Naive thymus-derived CD4-positive, alpha-beta T cell (primary cell): ENCODE data around the gene EXOC3. TPM values are rescaled to one million over a fixed set of nuclear protein-coding genes. Genes with fewer than 3 reads are reported as not detected.

Experiments
- ATAC-seq: fragments of 150-1000 bp; cut with Tn5 transposase; 2 replicates; pipeline ENCODE4 v1.10.0; 2021; ENCODE audit warnings: mild to moderate bottlenecking, moderate library complexity
- CTCF ChIA-PET: fragments of 350-600 bp; sonication (Branson Sonifier 250); formaldehyde crosslinking; loops from one replicate; lab custom pipeline; 2021; ENCODE audit warnings: antibody characterized with exemption; lab: Charles Lee
- POLR2A ChIA-PET: fragments of 350-600 bp; sonication (Branson Sonifier 250); formaldehyde crosslinking; loops from one replicate; lab custom pipeline; 2021; ENCODE audit warnings: antibody characterized with exemption, inconsistent platforms; lab: Charles Lee
- DNase-seq, 9 donors: peaks; one replicate each; pipeline versions ENCODE4 v3.0.0 to v3.0.0-alpha.2; 2020 to 2022; ENCODE audit warnings: mixed read lengths in 1 of 9
- H3K27ac ChIP-seq: one replicate; pipeline ENCODE4 v1.7.0; 2013; ENCODE audit warnings: mild to moderate bottlenecking, low read depth, low read length, moderate library complexity
- H3K27me3 ChIP-seq, 2 donors: one replicate each; pipeline ENCODE4 v1.7.0; 2013; ENCODE audit warnings: low read length in 2 of 2, mild to moderate bottlenecking in 2 of 2, moderate library complexity in 2 of 2; ENCODE audit not compliant: control insufficient read depth in 2 of 2, insufficient read depth in 2 of 2
- H3K36me3 ChIP-seq, 3 experiments: 1 replicate in 2 of 3; 2 replicates in 1 of 3; pipeline ENCODE4 v1.7.0; 2013; ENCODE audit warnings: low read length in 3 of 3, mild to moderate bottlenecking in 3 of 3, moderate library complexity in 1 of 3; ENCODE audit not compliant: insufficient read depth in 3 of 3, control insufficient read depth in 2 of 3
- H3K4me1 ChIP-seq, 2 donors: one replicate each; pipeline ENCODE4 v1.7.0; 2013; ENCODE audit warnings: low read length in 2 of 2, mild to moderate bottlenecking in 2 of 2, moderate library complexity in 1 of 2; ENCODE audit not compliant: control insufficient read depth in 2 of 2, insufficient read depth in 2 of 2
- H3K4me3 ChIP-seq: 2 replicates; pipeline ENCODE4 v1.7.0; 2013; ENCODE audit warnings: mild to moderate bottlenecking, low read length
- H3K9me3 ChIP-seq, 3 experiments: 1 replicate in 2 of 3; 2 replicates in 1 of 3; pipeline ENCODE4 v1.7.0; 2013; ENCODE audit warnings: low read length in 3 of 3; ENCODE audit not compliant: control insufficient read depth in 2 of 3
- H3K27ac Mint-ChIP-seq, 9 donors: one replicate each; pipeline ENCODE4 v1.8.0; 2020 to 2022; ENCODE audit warnings: mixed read lengths in 9 of 9, mild to moderate bottlenecking in 8 of 9, moderate library complexity in 5 of 9, inconsistent platforms in 2 of 9
- H3K27me3 Mint-ChIP-seq, 5 donors: one replicate each; pipeline ENCODE4 v1.8.0; 2021 to 2022; ENCODE audit warnings: mixed read lengths in 5 of 5, mild to moderate bottlenecking in 1 of 5
- H3K36me3 Mint-ChIP-seq, 5 donors: one replicate each; pipeline ENCODE4 v1.8.0; 2020 to 2022; ENCODE audit warnings: mixed read lengths in 5 of 5, mild to moderate bottlenecking in 3 of 5, inconsistent platforms in 1 of 5
- H3K4me1 Mint-ChIP-seq, 7 donors: one replicate each; pipeline ENCODE4 v1.8.0; 2020 to 2022; ENCODE audit warnings: mixed read lengths in 7 of 7, mild to moderate bottlenecking in 3 of 7, inconsistent platforms in 1 of 7
- H3K4me3 Mint-ChIP-seq, 10 donors: one replicate each; pipeline ENCODE4 v1.8.0; 2020 to 2022; ENCODE audit warnings: mild to moderate bottlenecking in 10 of 10, mixed read lengths in 10 of 10, moderate library complexity in 6 of 10, inconsistent platforms in 2 of 10
- H3K9me3 Mint-ChIP-seq, 11 donors: one replicate each; pipeline ENCODE4 v1.8.0; 2020 to 2022; ENCODE audit warnings: mixed read lengths in 11 of 11, mild to moderate bottlenecking in 4 of 11, inconsistent platforms in 1 of 11, moderate library complexity in 1 of 11
- intact Hi-C, 2 donors: fragments of 100-400 bp; cut with micrococcal nuclease; formaldehyde crosslinking; loops; one replicate each; pipeline ENCODE4 v1.15.1; 2023
- polyA plus RNA-seq, 2 donors: library from polyadenylated mRNA; unstranded; fragments of 300-500 nt; fragmentation: Illumina TruSeq; gene quantifications; one replicate each; pipeline ENCODE4 v1.2.3, GENCODE V29; 2021
- total RNA-seq, 6 experiments: library from RNA in 5 of 6; stranded (reverse) in 5 of 6; gene quantifications; 1 replicate in 5 of 6; 2 replicates in 1 of 6; pipeline ENCODE4 v1.2.3 and lab custom pipeline; 2021 to 2026

Gene EXOC3
- total and polyA plus RNA-seq, 7 experiments from 2014 or later, result 44.3 to 105 (median 89.3) TPM

GRCh38 chr5:415928-416635 is 26.9 kb upstream of the EXOC3 start:
- H3K4me3 ChIP-seq, result no peak overlapping the region
- Mint-ChIP-seq H3K27me3 (peaks cover 0 to 8% (median 2%) of the 10 kb centered on the region in 5 donors), H3K27ac (no peak overlapping the region), H3K4me1 (peaks cover 0 to 12% (median 0%) of the 10 kb centered on the region in 7 donors), H3K4me3 (no peak overlapping the region), H3K36me3 (peaks cover 0 to 8% (median 0%) of the 10 kb centered on the region in 5 donors), H3K9me3 (no peaks in the 10 kb centered on the region)
- POLR2A ChIA-PET, result no interaction called here
- ATAC-seq, result peak; percentile 32
- no peak for DNase-seq
- intact Hi-C loops, result no loop called here
- H3K9me3 ChIP-seq, result no peaks in the 10 kb centered on the region
- no peaks in the 10 kb centered on the region for H3K4me1 ChIP-seq
- CTCF ChIA-PET, result no interaction called here
- H3K27ac ChIP-seq, result no peak overlapping the region
- H3K27me3 ChIP-seq, result no peaks in the 10 kb centered on the region
- no peaks in the 10 kb centered on the region for H3K36me3 ChIP-seq

DNA sequence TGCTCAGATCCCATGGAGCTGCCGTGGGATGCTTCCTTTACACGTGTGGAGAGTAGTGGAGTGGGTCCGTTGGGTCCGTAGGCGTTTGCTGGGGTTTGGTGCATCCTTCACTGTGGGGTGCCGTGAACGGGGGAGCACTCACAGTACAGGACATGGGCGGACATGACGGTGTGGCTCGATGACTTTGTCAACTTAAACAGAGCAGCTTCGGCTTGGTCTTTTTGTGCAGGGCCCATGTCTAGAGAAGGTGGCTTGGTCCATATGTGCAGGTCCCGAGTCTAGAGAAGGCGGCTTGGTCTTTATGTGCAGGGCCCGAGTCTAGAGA is 26.4 kb upstream of the EXOC3 start:
- intact Hi-C loops, result no loop called here
- ChIA-PET CTCF (no interaction called here), POLR2A (no interaction called here)
- Mint-ChIP-seq H3K9me3 (no peaks in the 10 kb centered on the region), H3K27ac (no peak overlapping the region), H3K36me3 (peaks cover 0 to 6% (median 0%) of the 10 kb centered on the region in 5 donors), H3K4me1 (peaks cover 0 to 9% (median 0%) of the 10 kb centered on the region in 7 donors), H3K27me3 (peaks cover 0 to 7% (median 0%) of the 10 kb centered on the region in 5 donors), H3K4me3 (no peak overlapping the region)
- Histone ChIP-seq H3K4me1 (no peaks in the 10 kb centered on the region), H3K36me3 (no peaks in the 10 kb centered on the region), H3K27me3 (no peaks in the 10 kb centered on the region), H3K4me3 (no peak overlapping the region), H3K27ac (no peak overlapping the region), H3K9me3 (no peaks in the 10 kb centered on the region)
- ATAC-seq (no peak), DNase-seq (no peak)

DNA sequence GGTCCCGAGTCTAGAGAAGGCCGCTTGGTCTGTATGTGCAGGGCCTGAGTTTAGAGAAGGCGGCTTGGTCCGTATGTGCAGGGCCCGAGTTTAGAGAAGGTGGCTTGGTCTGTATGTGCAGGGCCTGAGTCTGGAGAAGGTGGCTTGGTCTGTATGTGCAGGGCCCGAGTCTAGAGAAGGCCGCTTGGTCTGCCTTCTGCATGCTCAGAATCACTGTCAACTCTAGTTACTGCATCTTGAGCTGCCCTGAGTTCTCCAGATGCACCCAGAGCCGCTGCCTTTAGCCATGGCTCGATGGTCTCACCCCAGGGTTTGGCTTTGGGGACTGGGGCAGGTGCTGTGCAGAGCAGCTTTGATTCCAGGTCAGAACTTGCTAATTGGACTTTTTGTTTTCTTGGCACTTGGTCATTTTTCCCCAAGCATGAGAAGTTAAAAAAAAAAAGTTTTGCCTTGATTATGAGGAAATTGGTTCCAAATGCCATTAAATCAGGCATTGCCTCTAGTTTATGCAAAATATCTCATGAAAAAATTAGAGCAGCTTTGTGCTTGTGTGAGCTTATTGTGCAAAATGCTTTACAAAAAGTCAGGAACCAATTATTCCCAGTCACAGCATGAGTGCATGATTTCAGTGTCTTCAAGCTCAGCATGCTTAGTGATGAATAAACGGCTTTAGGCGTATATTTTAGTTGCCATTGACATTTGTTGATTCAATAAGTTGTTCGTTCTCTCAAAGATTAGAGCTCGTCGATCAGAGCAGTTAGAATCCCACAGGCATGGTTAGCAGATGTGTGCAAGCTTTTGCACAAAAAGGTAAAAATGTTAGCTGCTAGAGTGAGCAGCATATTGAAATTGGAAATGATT is 25.4 kb upstream of the EXOC3 start:
- intact Hi-C loops, result no loop called here
- Histone ChIP-seq H3K27ac (no peak overlapping the region), H3K4me3 (no peak overlapping the region), H3K27me3 (no peaks in the 10 kb centered on the region), H3K36me3 (no peaks in the 10 kb centered on the region), H3K9me3 (no peaks in the 10 kb centered on the region), H3K4me1 (no peaks in the 10 kb centered on the region)
- POLR2A ChIA-PET, result interaction anchor here (0.7 kb wide), 2 partner anchors 22 to 1119 kb away, joined by 4 read pairs; no protein-coding TSS in a partner anchor
- Mint-ChIP-seq H3K4me3 (no peak overlapping the region), H3K36me3 (peaks cover 0 to 6% (median 0%) of the 10 kb centered on the region in 5 donors), H3K27ac (peak overlapping the region in 1 of 9 donors; percentile 9), H3K4me1 (peaks cover 0 to 6% (median 0%) of the 10 kb centered on the region in 7 donors), H3K27me3 (no peaks in the 10 kb centered on the region), H3K9me3 (no peaks in the 10 kb centered on the region)
- CTCF ChIA-PET, result no interaction called here
- ATAC-seq (no peak), DNase-seq (no peak)

GRCh38 chr5:418162-419121 is 24.5 kb upstream of the EXOC3 start:
- ATAC-seq (no peak), DNase-seq (no peak)
- no peak overlapping the region for H3K27ac ChIP-seq
- H3K27me3 ChIP-seq, result no peaks in the 10 kb centered on the region
- POLR2A ChIA-PET, result interaction anchor here (0.7 kb wide), 2 partner anchors 23 to 1118 kb away, joined by 4 read pairs; no protein-coding TSS in a partner anchor
- H3K27me3 Mint-ChIP-seq, result no peaks in the 10 kb centered on the region
- no peak overlapping the region for H3K27ac Mint-ChIP-seq
- CTCF ChIA-PET, result interaction anchor here (0.7 kb wide), 1 partner anchor 230 kb away, joined by 3 read pairs; no protein-coding TSS in a partner anchor
- H3K4me1 ChIP-seq, result no peaks in the 10 kb centered on the region
- H3K36me3 Mint-ChIP-seq, result peaks cover 0 to 4% (median 0%) of the 10 kb centered on the region in 5 donors
- H3K4me3 ChIP-seq, result no peak overlapping the region
- H3K36me3 ChIP-seq, result no peaks in the 10 kb centered on the region
- H3K4me3 Mint-ChIP-seq, result no peak overlapping the region
- intact Hi-C loops, result no loop called here
- H3K9me3 ChIP-seq, result no peaks in the 10 kb centered on the region
- no peaks in the 10 kb centered on the region for H3K9me3 Mint-ChIP-seq
- H3K4me1 Mint-ChIP-seq, result peaks cover 0 to 12% (median 0%) of the 10 kb centered on the region in 7 donors

- H3K4me1 ChIP-seq, result no peaks in the 10 kb centered on the region
- Mint-ChIP-seq H3K9me3 (no peaks in the 10 kb centered on the region), H3K27ac (peak overlapping the region in 1 of 9 donors; percentile 75), H3K27me3 (no peaks in the 10 kb centered on the region), H3K4me3 (no peak overlapping the region), H3K36me3 (peaks cover 0 to 2% (median 0%) of the 10 kb centered on the region in 5 donors), H3K4me1 (peaks cover 0 to 12% (median 0%) of the 10 kb centered on the region in 7 donors)
- no peak overlapping the region for H3K4me3 ChIP-seq
- intact Hi-C loops, result no loop called here
- H3K27ac ChIP-seq, result no peak overlapping the region
- H3K36me3 ChIP-seq, result no peaks in the 10 kb centered on the region
- CTCF ChIA-PET, result no interaction called here
- H3K27me3 ChIP-seq, result no peaks in the 10 kb centered on the region
- H3K9me3 ChIP-seq, result no peaks in the 10 kb centered on the region
- DNase-seq (no peak), ATAC-seq (no peak)
- POLR2A ChIA-PET, result no interaction called here
Observed at GRCh38 chr5:419970-420369, 23.0 kb upstream of the EXOC3 start.

DNA sequence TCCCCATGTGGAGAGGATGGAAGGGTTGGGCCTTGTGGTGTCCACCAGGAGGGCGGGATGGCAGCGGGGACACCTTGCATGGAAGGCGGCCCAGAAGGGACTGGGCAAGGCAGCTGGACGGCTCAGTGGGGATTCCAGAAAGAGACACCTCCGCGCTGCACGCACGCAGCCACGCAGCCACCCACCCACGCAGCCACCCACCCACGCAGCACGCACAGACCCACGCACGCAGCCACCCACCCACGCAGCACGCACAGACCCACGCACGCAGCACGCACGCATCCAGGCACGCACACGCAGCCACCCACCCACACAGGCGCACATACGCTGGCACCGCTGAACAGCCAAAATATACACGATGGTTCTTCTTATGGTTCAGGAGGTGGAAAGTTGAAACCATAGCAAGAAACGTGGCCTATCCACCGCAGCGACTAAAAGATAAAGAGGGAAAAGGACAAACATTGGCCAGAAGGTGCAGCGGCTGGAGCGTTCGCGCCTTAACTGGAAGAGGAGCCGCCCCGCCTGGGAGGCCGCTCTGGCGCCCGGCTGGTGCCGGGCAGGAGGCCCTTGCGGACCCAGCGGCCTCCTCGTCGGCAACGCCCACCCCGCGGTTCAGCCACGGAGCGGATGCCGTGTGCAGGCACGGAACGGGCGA is 22.2 kb upstream of the EXOC3 start:
- H3K9me3 ChIP-seq, result no peaks in the 10 kb centered on the region
- DNase-seq (no peak), ATAC-seq (no peak)
- Mint-ChIP-seq H3K4me1 (peaks cover 0 to 18% (median 0%) of the 10 kb centered on the region in 7 donors), H3K36me3 (peaks cover 0 to 2% (median 0%) of the 10 kb centered on the region in 5 donors), H3K27ac (no peak overlapping the region), H3K4me3 (no peak overlapping the region), H3K9me3 (no peaks in the 10 kb centered on the region), H3K27me3 (no peaks in the 10 kb centered on the region)
- ChIA-PET POLR2A (no interaction called here), CTCF (no interaction called here)
- H3K27ac ChIP-seq, result no peak overlapping the region
- no peaks in the 10 kb centered on the region for H3K4me1 ChIP-seq
- H3K36me3 ChIP-seq, result no peaks in the 10 kb centered on the region
- intact Hi-C loops, result no loop called here
- no peaks in the 10 kb centered on the region for H3K27me3 ChIP-seq
- no peak overlapping the region for H3K4me3 ChIP-seq
